Mucosa of stomach (tissue), 1 donor: ENCODE measurements around the gene TMEM35B.

Experiments used
- H3K27me3 ChIP-seq: one replicate; pipeline ENCODE4 v1.7.0; 2013; ENCODE audit warnings: mild to moderate bottlenecking, low read length; ENCODE audit not compliant: control insufficient read depth, insufficient read depth
- H3K36me3 ChIP-seq: one replicate; pipeline ENCODE4 v1.7.0; 2013; ENCODE audit warnings: low read length; ENCODE audit not compliant: control insufficient read depth, insufficient read depth
- H3K4me1 ChIP-seq: one replicate; pipeline ENCODE4 v1.7.0; 2013; ENCODE audit warnings: mild to moderate bottlenecking, low read length; ENCODE audit not compliant: control insufficient read depth, insufficient read depth
- H3K4me3 ChIP-seq: one replicate; pipeline ENCODE4 v1.7.0; 2013; ENCODE audit warnings: low read length
- H3K9ac ChIP-seq: one replicate; pipeline ENCODE4 v1.7.0; 2013; ENCODE audit warnings: mild to moderate bottlenecking, low read length, moderate library complexity
- H3K9me3 ChIP-seq: one replicate; pipeline ENCODE4 v1.7.0; 2013; ENCODE audit warnings: mild to moderate bottlenecking, low read length, moderate library complexity; ENCODE audit not compliant: control insufficient read depth
- donor health status: Pancreatic carcinoma.

The TMEM35B gene

DNA sequence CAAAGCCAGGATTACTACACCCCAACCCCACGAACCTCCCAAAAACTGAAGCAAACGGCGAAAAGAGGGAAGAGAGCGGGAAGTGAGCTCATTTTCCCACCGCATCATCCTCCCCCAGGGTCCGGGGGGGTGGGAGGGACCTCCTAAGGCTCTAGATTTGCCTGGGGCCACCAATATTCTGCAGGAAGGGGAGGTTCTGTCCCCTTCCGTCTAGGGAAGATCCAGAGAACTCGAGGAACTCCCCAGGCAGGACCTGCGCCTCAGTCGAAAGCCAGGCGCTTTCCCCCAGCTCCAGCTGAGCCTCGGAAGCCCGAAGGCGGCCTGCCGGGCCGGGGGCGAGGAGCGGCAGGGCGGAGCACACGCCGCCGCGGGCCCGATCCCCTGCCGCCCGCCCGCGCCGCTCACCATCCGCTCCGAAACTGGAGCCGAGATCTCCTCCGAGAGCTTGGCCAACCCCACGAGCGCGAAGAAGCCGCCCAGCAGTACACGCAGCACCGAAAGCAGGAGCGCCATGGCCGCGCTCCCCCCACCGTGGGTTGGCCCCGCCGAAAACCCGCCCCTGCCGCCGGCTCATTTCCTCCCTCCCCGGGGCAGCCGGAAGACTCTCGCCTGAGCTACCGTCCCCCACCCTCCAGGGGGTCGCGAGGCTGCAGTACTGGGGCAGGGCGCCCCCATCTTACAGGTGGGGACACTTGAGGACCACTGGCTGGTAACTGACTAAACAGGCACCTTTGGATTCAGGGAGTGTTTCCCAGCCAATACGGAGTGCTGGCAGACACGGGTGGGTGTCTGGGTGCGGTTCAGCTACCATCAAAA, at the start of gene TMEM35B:
TSS of gene TMEM35B (minus strand) at position 555 of the 816 bp plus-strand sequence. CDS start at position 513, 42 bp downstream.
- Histone ChIP-seq H3K36me3 (no peaks in the 10 kb centered on the region), H3K4me3 (peak within 1 kb of the TSS; percentile 78), H3K27me3 (no peaks in the 10 kb centered on the region), H3K9me3 (no peaks in the 10 kb centered on the region), H3K4me1 (peaks cover 10% of the 10 kb centered on the region), H3K9ac (peak within 1 kb of the TSS; percentile 96)

DNA sequence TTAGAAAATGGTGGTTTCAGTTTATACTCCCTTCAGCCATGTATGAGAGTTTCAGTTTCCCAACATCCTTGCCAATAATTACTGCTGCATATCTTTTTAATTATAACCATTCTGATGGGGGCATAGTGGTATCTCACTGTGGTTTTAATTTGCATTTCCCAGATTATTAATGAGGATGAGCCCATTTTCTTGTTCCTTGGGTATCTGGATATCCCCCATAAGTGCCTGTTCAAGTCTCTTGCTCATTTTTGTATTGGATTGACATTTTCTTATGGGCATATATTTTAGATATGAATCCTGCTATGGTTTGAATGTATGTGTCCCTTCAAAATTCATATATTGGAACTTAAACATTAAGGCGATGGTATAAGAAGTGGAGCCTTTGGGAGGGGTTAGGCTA, 48.2 kb upstream of the TMEM35B start:
- Histone ChIP-seq H3K9ac (no peak overlapping the region), H3K4me1 (no peaks in the 10 kb centered on the region), H3K9me3 (no peaks in the 10 kb centered on the region), H3K27me3 (no peaks in the 10 kb centered on the region), H3K4me3 (no peak overlapping the region), H3K36me3 (no peaks in the 10 kb centered on the region)

DNA sequence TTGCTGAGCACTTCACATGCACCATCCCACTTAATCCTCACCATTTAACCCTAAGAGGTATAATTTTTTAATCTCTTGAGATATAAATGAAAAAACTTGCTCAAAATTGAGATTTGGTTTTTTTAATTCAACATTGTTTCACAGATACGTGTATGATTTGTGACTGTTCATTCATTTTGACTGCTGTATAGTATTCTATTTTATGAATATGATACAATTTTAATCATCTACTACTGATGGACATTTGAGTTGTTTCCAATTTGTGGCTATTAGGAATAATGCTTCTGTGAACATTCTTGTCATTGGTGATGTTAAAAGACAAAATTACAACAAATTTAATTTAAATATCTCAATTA, 47.2 kb upstream of the TMEM35B start:
- H3K27me3 ChIP-seq = no peaks in the 10 kb centered on the region
- no peaks in the 10 kb centered on the region for H3K9me3 ChIP-seq
- H3K4me1 ChIP-seq = no peaks in the 10 kb centered on the region
- no peak overlapping the region for H3K4me3 ChIP-seq
- H3K36me3 ChIP-seq = no peaks in the 10 kb centered on the region
- H3K9ac ChIP-seq = no peak overlapping the region

DNA sequence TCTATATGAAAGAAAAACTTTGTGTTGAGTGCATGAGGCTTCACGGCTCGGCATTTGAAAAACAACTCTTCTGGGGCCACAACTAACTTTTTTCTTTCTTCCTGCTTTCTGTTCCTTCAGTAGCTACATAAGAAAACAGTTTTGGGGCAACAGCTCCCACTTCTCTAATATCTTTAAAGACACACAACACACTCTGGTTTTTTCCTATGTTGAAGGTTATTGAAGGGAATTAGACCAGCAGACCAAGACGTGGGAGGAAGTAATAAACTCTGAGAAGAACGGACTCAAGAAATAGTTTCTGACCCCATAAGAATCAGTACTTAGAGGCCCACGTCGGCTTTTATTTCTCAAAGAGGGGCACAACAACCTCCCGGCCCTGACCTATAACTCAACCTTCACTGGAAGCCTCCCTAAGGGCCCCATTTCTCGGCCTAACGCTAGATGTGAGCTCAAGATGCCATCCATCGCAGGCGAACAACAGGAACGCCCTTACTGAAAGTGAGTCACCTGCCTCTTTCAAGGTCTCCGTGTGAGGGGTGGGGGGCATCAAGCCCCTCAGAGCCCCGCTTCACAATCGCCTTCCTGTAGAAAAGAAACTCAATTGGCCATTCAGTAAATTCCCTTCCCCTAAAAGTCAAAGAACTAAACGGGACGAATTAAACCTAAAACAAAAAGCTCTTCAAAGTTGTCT, 45.8 kb upstream of the TMEM35B start:
- no peaks in the 10 kb centered on the region for H3K4me1 ChIP-seq
- no peaks in the 10 kb centered on the region for H3K36me3 ChIP-seq
- H3K9ac ChIP-seq = peak overlapping the region; percentile 84
- H3K9me3 ChIP-seq = no peaks in the 10 kb centered on the region
- H3K27me3 ChIP-seq = no peaks in the 10 kb centered on the region
- H3K4me3 ChIP-seq = peak overlapping the region; percentile 52

DNA sequence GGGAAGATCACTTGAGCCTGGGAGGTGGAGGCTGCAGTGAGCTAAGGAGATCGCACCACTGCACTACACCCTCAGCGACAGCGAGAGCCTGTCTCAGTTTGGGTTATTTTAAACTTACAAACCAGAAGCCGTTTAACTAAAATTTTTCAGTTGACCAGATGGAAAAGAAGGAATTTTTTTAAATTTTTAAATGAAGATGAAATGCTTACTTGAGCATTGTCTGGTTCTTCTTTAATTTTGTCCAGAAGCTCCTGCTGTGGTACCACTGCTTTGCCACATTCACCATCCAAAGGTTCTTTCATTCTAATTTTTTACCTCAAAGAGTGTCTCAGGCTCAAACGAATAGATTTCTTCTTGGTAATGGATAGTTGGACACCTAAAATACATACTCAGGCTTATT, 45.2 kb upstream of the TMEM35B start:
- Histone ChIP-seq H3K9ac (peak overlapping the region; percentile 84), H3K27me3 (no peaks in the 10 kb centered on the region), H3K9me3 (no peaks in the 10 kb centered on the region), H3K36me3 (no peaks in the 10 kb centered on the region), H3K4me1 (no peaks in the 10 kb centered on the region), H3K4me3 (peak overlapping the region; percentile 52)

DNA sequence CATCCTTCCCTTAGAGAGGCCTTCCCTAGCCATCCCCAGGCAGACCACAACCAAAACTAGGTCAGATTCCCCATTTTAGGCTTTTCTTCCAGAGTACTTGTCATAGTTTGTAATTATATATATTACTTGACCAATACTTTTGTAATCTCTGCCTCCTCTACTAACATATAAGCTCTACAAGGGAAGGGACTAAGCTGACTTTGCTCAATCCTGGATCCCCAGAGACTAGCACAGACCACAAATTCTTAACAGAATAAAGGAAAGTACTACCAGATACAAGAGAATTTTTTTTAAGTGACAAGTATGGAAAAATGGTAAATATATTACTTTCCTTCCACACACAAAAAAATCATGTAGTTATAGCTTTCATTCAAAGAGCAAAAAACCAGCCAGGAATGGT, 44.6 kb upstream of the TMEM35B start:
- H3K27me3 ChIP-seq = no peaks in the 10 kb centered on the region
- H3K4me1 ChIP-seq = no peaks in the 10 kb centered on the region
- H3K36me3 ChIP-seq = no peaks in the 10 kb centered on the region
- H3K4me3 ChIP-seq = no peak overlapping the region
- H3K9me3 ChIP-seq = no peaks in the 10 kb centered on the region
- no peak overlapping the region for H3K9ac ChIP-seq

DNA sequence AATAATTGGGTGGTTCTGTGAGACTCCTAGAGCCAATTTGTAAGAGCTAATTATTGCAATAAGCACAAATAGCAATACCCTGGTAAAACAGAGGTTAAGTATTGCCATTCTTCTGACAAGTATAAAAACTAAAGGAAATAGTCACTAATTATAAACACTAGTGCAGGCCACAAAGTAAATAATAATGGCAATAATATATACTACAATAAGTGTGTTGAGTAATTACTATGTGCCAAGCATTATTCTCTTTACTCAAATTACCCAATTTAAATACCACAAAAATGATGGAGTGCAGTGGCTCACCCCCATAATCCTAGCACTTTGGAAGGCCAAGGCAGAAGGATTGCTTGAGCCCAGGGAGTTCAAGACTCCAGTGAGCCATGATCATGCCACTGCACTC, 31.3 kb upstream of the TMEM35B start:
- H3K9ac ChIP-seq = no peak overlapping the region
- no peaks in the 10 kb centered on the region for H3K9me3 ChIP-seq
- H3K36me3 ChIP-seq = peaks cover 3% of the 10 kb centered on the region
- no peaks in the 10 kb centered on the region for H3K4me1 ChIP-seq
- H3K4me3 ChIP-seq = no peak overlapping the region
- H3K27me3 ChIP-seq = no peaks in the 10 kb centered on the region

DNA sequence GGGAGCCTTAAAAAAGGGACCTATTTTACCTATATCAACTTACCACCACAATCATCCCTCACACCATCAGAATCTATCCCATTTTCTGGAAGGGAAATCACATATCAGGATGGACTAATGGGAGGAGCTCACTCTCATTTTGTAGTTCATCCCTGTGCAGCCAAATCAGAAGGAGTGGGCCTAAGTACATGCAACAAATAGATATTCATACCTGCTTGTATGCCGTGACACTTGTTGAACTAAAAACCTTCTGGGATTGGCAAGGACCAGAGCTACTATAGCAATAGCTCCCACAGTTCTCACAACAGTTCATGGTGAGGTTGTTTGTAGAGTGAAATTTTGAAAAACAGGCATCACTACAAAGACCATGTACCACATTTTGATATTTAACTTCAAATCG, 29.3 kb upstream of the TMEM35B start:
- no peaks in the 10 kb centered on the region for H3K9me3 ChIP-seq
- no peak overlapping the region for H3K4me3 ChIP-seq
- peaks cover 6% of the 10 kb centered on the region for H3K36me3 ChIP-seq
- no peak overlapping the region for H3K9ac ChIP-seq
- no peaks in the 10 kb centered on the region for H3K4me1 ChIP-seq
- H3K27me3 ChIP-seq = no peaks in the 10 kb centered on the region

DNA sequence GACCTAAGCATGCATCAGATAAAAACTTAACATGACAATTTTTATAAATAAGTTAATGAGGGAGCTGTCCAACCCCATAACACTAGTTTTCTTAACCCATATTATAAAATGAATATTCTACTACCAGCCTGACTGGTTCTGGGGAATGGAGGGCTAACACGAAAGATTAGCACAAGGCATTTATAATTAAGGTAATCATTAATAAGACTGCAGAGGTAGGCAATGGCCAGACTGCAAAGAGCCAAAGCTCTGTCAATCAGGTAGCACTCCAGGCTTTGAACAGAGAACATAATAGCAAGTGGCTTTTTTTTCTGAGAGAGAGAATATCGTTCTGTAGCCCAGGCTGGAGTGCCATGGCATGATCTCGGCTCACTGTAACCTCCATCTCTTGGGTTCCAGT, 20.6 kb upstream of the TMEM35B start:
- Histone ChIP-seq H3K27me3 (no peaks in the 10 kb centered on the region), H3K36me3 (no peaks in the 10 kb centered on the region), H3K4me1 (no peaks in the 10 kb centered on the region)

DNA sequence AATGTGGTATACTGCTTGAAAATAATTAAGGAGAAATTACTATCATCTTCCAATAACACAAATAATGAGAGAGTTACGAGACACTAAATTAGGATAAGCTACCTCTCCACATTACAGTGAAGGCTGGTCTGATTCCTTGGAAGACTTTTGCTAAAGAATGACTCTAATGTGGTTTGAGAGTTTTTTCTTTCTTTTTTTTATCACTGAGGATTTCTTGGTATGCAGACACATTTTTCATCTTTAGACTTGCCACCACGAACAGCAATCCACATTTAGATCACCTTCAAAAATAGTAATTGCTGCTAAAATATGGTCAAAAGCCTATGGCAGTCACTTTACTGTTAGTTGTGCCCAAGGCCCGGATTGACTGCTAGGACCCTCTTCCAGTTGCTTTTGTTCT, 16.6 kb upstream of the TMEM35B start:
- no peaks in the 10 kb centered on the region for H3K4me1 ChIP-seq
- no peaks in the 10 kb centered on the region for H3K36me3 ChIP-seq
- no peaks in the 10 kb centered on the region for H3K9me3 ChIP-seq
- H3K4me3 ChIP-seq = no peak overlapping the region
- no peak overlapping the region for H3K9ac ChIP-seq
- no peaks in the 10 kb centered on the region for H3K27me3 ChIP-seq

More for the DNA sequence above, 20.6 kb upstream of the TMEM35B start:
- Histone ChIP-seq H3K4me3 (no peak overlapping the region), H3K9ac (no peak overlapping the region), H3K9me3 (no peaks in the 10 kb centered on the region)

DNA sequence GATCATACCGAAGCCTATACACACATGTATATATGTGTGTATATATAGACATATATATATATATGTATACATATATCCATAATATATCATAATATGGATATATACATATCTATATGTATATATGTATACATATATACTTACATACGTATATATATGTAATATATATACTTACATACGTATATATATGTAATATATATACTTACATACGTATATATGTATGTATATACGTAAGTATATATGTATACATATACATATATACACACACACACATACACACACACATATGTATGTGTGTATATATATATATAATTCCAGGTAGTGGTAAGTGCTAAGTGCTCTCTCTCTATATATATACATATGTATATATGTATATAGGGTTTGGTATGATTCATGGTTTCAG, 9.7 kb upstream of the TMEM35B start:
- H3K27me3 ChIP-seq = no peaks in the 10 kb centered on the region
- no peaks in the 10 kb centered on the region for H3K4me1 ChIP-seq
- no peak overlapping the region for H3K9ac ChIP-seq
- H3K4me3 ChIP-seq = no peak overlapping the region
- H3K36me3 ChIP-seq = no peaks in the 10 kb centered on the region
- H3K9me3 ChIP-seq = no peaks in the 10 kb centered on the region

DNA sequence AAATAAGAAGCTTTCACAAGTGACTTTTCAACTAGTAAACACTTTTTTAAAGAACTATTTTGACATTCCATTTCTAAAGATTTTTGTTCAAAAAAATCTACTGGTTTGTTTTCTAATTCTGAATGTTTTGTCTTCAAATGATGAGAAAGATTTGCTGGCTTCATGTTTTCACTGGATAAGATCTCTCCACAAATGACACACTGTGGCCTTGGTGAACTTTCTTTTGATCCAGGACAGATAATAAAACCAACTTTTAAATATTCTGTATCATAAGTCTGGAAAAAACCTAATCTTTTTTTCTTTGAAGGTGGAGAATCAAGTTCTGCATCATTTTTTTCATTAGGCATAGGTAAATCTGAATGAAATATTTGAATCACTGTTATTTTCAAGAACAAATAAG, 3.4 kb upstream of the TMEM35B start:
- no peak overlapping the region for H3K4me3 ChIP-seq
- no peaks in the 10 kb centered on the region for H3K36me3 ChIP-seq
- peaks cover 8% of the 10 kb centered on the region for H3K4me1 ChIP-seq
- no peaks in the 10 kb centered on the region for H3K27me3 ChIP-seq
- no peaks in the 10 kb centered on the region for H3K9me3 ChIP-seq
- no peak overlapping the region for H3K9ac ChIP-seq
